ENCODE data around the gene WFIKKN1. TPM values are rescaled to one million over a fixed set of nuclear protein-coding genes. Genes with fewer than 3 reads are reported as not detected.

WFIKKN1 gene
- total and polyA plus RNA-seq, 2 experiments from 2014 or later = 0.43 to 0.88 TPM

DNA sequence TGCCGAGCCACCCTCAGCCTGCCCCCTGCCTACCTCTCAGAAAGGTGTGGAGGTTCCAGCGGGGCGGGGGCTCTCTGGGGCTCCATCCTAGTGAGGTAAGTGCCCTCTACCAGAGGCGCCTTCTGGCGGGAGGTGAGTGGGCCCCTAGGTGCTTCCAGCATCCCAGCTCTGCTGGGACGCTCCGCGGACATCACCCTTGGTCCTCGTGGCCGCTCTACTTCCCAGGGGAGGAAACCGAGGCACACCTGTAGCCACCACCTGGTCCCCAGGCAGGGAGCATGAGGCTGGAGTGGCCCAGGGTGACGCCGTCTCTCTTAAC is 12.2 kb downstream of the WFIKKN1 start:
- Histone ChIP-seq H4K20me1 (ENCODE audit: insufficient read depth, poor library complexity, severe bottlenecking) (no peaks in the 10 kb centered on the region), H3K9me2 (replicated peaks; ENCODE audit: insufficient read depth) (no peaks in the 10 kb centered on the region), H3K9me3 (ENCODE audit: low read depth) (no peaks in the 10 kb centered on the region), H3K36me3 (replicated peaks; ENCODE audit: insufficient read depth, low read depth) (no peaks in the 10 kb centered on the region), H3K27ac (peak overlapping the region; percentile 94), H3K4me1 (ENCODE audit: insufficient read depth) (peaks cover 46% of the 10 kb centered on the region), H2AFZ (no peak overlapping the region), H3K4me3 (peak overlapping the region; percentile 54), H3K79me2 (peaks cover 52% of the 10 kb centered on the region), H3K4me2 (peak overlapping the region; percentile 97), H3K27me3 (no peaks in the 10 kb centered on the region)
- no peak for DNase-seq (ENCODE audit: low spot score)
- WGBS (ENCODE audit: low lambda C conversion rate, missing lambda C conversion rate) = 89% methylated on average over 13 of the region's 13 CpGs
- TF ChIP-seq CTCF (IDR thresholded peaks at IDR 0.05; ENCODE audit: poor library complexity) (no peak), EZH2 (IDR thresholded peaks at IDR 0.05; ENCODE audit: borderline replicate concordance) (no peak), EZH2phosphoT487 (IDR thresholded peaks at IDR 0.05; ENCODE audit: low read depth, severe bottlenecking, unreplicated experiment) (no peak)

DNA sequence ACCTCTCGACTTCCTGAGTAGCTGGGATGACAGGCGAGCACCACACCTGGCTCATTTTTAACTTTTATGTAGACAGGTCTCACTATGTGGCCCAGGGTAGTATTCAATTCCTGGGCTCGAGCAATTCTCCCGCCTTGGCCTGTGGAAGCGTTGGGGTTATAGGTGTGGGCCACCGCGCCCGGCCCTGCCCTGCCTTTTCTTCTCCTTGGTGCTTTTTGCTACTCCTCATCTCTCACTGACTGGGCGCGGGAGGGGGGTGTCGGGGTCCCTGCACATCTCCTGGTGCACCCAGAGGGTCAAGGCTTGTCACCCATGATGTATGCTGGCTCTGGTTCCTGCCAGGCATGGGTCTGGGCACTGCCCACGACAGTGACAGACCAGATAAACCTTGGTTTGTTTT is 13.8 kb downstream of the WFIKKN1 start:
- Histone ChIP-seq H3K79me2 (peaks cover 59% of the 10 kb centered on the region), H3K4me1 (ENCODE audit: insufficient read depth) (peaks cover 53% of the 10 kb centered on the region), H2AFZ (no peak overlapping the region), H3K9me3 (ENCODE audit: low read depth) (no peaks in the 10 kb centered on the region), H3K27me3 (no peaks in the 10 kb centered on the region), H3K27ac (peak overlapping the region; percentile 89), H3K9me2 (replicated peaks; ENCODE audit: insufficient read depth) (no peaks in the 10 kb centered on the region), H3K4me2 (peak overlapping the region; percentile 97), H3K4me3 (no peak overlapping the region), H4K20me1 (ENCODE audit: insufficient read depth, poor library complexity, severe bottlenecking) (no peaks in the 10 kb centered on the region), H3K36me3 (replicated peaks; ENCODE audit: insufficient read depth, low read depth) (no peaks in the 10 kb centered on the region)
- DNase-seq (ENCODE audit: low spot score) = no peak
- TF ChIP-seq CTCF (IDR thresholded peaks at IDR 0.05; ENCODE audit: poor library complexity) (no peak), EZH2phosphoT487 (IDR thresholded peaks at IDR 0.05; ENCODE audit: low read depth, severe bottlenecking, unreplicated experiment) (no peak), EZH2 (IDR thresholded peaks at IDR 0.05; ENCODE audit: borderline replicate concordance) (no peak)
- WGBS (ENCODE audit: low lambda C conversion rate, missing lambda C conversion rate) = 97% methylated on average over 12 of the region's 12 CpGs

DNA sequence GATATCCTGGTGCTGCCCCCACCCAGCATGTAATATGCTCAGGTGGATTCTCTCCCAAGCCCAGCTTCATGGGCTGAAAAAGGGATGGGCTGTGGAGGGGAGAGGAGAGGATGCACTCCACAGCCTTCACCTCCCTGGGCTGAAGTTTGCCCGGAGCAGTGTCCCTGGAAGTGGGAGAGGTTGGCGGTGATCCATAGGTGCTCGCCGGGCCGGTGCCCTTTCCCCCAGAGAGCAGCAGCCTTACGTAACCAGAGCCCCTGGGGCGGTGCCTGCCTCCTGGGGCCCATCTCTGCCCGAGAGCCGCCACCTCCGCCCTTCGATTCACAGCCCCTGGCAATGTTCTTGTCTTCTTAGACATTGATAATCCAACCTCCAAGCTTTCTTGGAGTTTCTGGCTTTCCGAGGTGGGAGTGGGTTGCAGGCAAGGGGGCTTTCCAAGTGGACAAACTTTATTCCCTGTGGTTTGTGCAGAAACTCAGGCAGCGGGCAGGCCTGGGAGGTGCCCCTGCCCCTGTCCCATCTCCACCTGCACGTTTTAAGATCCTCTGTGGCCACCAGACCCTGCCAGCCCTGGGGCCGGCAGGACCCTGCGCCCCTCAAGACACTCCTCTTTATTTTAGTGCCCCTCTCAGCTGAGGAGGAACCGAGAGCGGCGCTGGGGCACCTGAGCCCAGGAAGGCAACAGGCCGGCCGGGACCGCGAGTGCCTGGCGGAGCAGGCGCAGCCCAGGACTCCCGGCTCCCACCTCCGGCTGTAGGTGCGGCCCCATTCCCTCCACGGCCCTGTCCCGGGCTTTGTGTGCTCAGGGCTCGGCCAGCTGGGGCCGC is 15.3 kb downstream of the WFIKKN1 start:
- peaks cover 58% of the 10 kb centered on the region for H3K4me1 ChIP-seq (ENCODE audit: insufficient read depth)
- peak overlapping the region; percentile 89 for H3K27ac ChIP-seq
- no peak overlapping the region for H3K4me3 ChIP-seq
- no peak overlapping the region for H2AFZ ChIP-seq
- H3K9me2 ChIP-seq (replicated peaks; ENCODE audit: insufficient read depth) = no peaks in the 10 kb centered on the region
- H3K4me2 ChIP-seq = peak overlapping the region; percentile 97
- peaks cover 59% of the 10 kb centered on the region for H3K79me2 ChIP-seq
- no peaks in the 10 kb centered on the region for H3K27me3 ChIP-seq
- no peak for TF ChIP-seq EZH2phosphoT487 (IDR thresholded peaks at IDR 0.05; ENCODE audit: low read depth, severe bottlenecking, unreplicated experiment)
- TF ChIP-seq CTCF (IDR thresholded peaks at IDR 0.05; ENCODE audit: poor library complexity) = no peak
- no peak for TF ChIP-seq EZH2 (IDR thresholded peaks at IDR 0.05; ENCODE audit: borderline replicate concordance)
- no peaks in the 10 kb centered on the region for H3K36me3 ChIP-seq (replicated peaks; ENCODE audit: insufficient read depth, low read depth)
- no peaks in the 10 kb centered on the region for H3K9me3 ChIP-seq (ENCODE audit: low read depth)
- H4K20me1 ChIP-seq (ENCODE audit: insufficient read depth, poor library complexity, severe bottlenecking) = no peaks in the 10 kb centered on the region
- peak; percentile 76 for DNase-seq (ENCODE audit: low spot score)
- 77% methylated on average over 25 of the region's 32 CpGs for WGBS (ENCODE audit: low lambda C conversion rate, missing lambda C conversion rate)
